ENCODE data around the gene F2RL2. TPM values are rescaled to one million over a fixed set of nuclear protein-coding genes. Genes with fewer than 3 reads are reported as not detected.

F2RL2 gene
- total and polyA plus RNA-seq, 10 of the 15 experiments (the other 5 are each of a cell fraction or from before 2014, with no cell fraction given), result 0.03 to 0.24 (median 0.08) TPM; not detected in 5

- in situ Hi-C loops (cut with MboI), result no loop called here
- POLR2A ChIA-PET, result interaction anchor here (0.7 to 2.6 kb wide), 6 partner anchors 27 to 180 kb away, joined by 3 to 25 read pairs (median 5); partner anchors contain the start of gene IQGAP2
- CTCF ChIA-PET, result interaction anchor here (0.6 to 4.5 kb wide), 61 partner anchors 9 to 1055 kb away, joined by 3 to 94 read pairs (median 4); partner anchors contain the start of gene IQGAP2
- DNase-seq (ENCODE audit: low read depth, low spot score), result peak; percentile 79
- peak overlapping the region; percentile 20; the same call in 1 of the 2 replicates for H2AFZ ChIP-seq (ENCODE audit: control insufficient read depth, low read depth, low read length)
- no peak overlapping the region for H3K9ac ChIP-seq (ENCODE audit: control insufficient read depth, insufficient read depth, low read length)
- BruUV-seq (replicated peaks), result no TSS peak
- peak overlapping the region; percentile 66 for H3K27ac ChIP-seq (ENCODE audit: control insufficient read depth, insufficient read depth)
- H3K9me3 ChIP-seq (replicated peaks; ENCODE audit: control insufficient read depth, insufficient read depth, low read length), result no peaks in the 10 kb centered on the region
- FAIRE-seq, result peak; percentile 89
- no peaks in the 10 kb centered on the region for H3K36me3 ChIP-seq (ENCODE audit: control insufficient read depth in 2 of 2, insufficient read depth in 2 of 2, low read length in 1 of 2)
- H3K4me1 ChIP-seq (ENCODE audit: control insufficient read depth, insufficient read depth, low read length), result peaks cover 14% of the 10 kb centered on the region; the same call in 1 of the 2 replicates
- peak overlapping the region; percentile 46 for H3K4me2 ChIP-seq (ENCODE audit: control insufficient read depth, insufficient read depth)
- ATAC-seq, result peak; percentile 98
- RAD21 ChIA-PET (ENCODE audit: unreplicated experiment), result interaction anchor here (0.6 to 5.4 kb wide), 48 partner anchors 9 to 1345 kb away, joined by 3 to 127 read pairs (median 4); partner anchors contain the start of gene IQGAP2
- H3K79me2 ChIP-seq (ENCODE audit: control insufficient read depth, insufficient read depth, low read length), result no peaks in the 10 kb centered on the region
- no peaks in the 10 kb centered on the region for H4K20me1 ChIP-seq (ENCODE audit: control insufficient read depth, insufficient read depth)
- SMC1A ChIA-PET (ENCODE audit: uncharacterized antibody, unreplicated experiment), result interaction anchor here (0.6 to 4.8 kb wide), 49 partner anchors 10 to 1344 kb away, joined by 3 to 81 read pairs (median 4); partner anchors contain the start of gene IQGAP2
- no peaks in the 10 kb centered on the region for H3K27me3 ChIP-seq (replicated peaks in 1 of 2; ENCODE audit: control insufficient read depth in 2 of 2, insufficient read depth in 2 of 2, low read length in 1 of 2)
- WGBS (ENCODE audit: insufficient coverage, insufficient replicate concordance, low lambda C conversion rate, missing lambda C conversion rate), result 33% methylated on average over 6 of the region's 6 CpGs
- no peak overlapping the region for H3K4me3 ChIP-seq
- intact Hi-C loops (cut with micrococcal nuclease; ENCODE audit: unreplicated experiment), result loop anchor here (2.0 to 10.0 kb wide), 3 partner anchors 180 to 508 kb away; partner anchors contain the start of gene IQGAP2
- TF ChIP-seq JUNB (IDR thresholded peaks at IDR 0.05) (peak; percentile 84), RBBP5 (conservative IDR thresholded peaks at IDR 0.05) (no peak), YY1 (IDR thresholded peaks at IDR 0.05; ENCODE audit: low read depth, low read length) (no peak), ATF7 (IDR thresholded peaks at IDR 0.05; ENCODE audit: low read depth) (peak; percentile 77), SMARCA5 (IDR thresholded peaks at IDR 0.05) (no peak), TARDBP (IDR thresholded peaks at IDR 0.05; ENCODE audit: borderline replicate concordance) (no peak), HDAC6 (IDR thresholded peaks at IDR 0.05; ENCODE audit: unreplicated experiment) (no peak), WRNIP1 (IDR thresholded peaks at IDR 0.05; ENCODE audit: borderline replicate concordance, low read depth, low read length) (no peak), NKRF (conservative IDR thresholded peaks at IDR 0.05) (0 out of 2 replicates have a peak, but pooled peaks have one; percentile 7), PAX5 (IDR thresholded peaks at IDR 0.05; ENCODE audit: borderline replicate concordance, low read depth, low read length) (peak; percentile 83; the same call in 1 of the 2 replicates), FOXM1 (IDR thresholded peaks at IDR 0.05; ENCODE audit: low read depth, low read length) (peak; percentile 64; the same call in 1 of the 2 replicates), ZBED1 (IDR thresholded peaks at IDR 0.05; ENCODE audit: borderline replicate concordance) (no peak), RB1 (IDR thresholded peaks at IDR 0.05; ENCODE audit: borderline replicate concordance) (no peak), MYC (IDR thresholded peaks at IDR 0.05; ENCODE audit: insufficient read depth, insufficient read length, insufficient replicate concordance, low read length, severe bottlenecking) (no peak), ZBTB33 (IDR thresholded peaks at IDR 0.05) (no peak), RAD21 (IDR thresholded peaks at IDR 0.05; ENCODE audit: insufficient read depth, low read depth, low read length) (no peak), EGR1 (IDR thresholded peaks at IDR 0.05; ENCODE audit: borderline replicate concordance in 1 of 2, low read depth in 2 of 2, low read length in 2 of 2) (no peak)
- TF ChIP-seq, protein P1, sequence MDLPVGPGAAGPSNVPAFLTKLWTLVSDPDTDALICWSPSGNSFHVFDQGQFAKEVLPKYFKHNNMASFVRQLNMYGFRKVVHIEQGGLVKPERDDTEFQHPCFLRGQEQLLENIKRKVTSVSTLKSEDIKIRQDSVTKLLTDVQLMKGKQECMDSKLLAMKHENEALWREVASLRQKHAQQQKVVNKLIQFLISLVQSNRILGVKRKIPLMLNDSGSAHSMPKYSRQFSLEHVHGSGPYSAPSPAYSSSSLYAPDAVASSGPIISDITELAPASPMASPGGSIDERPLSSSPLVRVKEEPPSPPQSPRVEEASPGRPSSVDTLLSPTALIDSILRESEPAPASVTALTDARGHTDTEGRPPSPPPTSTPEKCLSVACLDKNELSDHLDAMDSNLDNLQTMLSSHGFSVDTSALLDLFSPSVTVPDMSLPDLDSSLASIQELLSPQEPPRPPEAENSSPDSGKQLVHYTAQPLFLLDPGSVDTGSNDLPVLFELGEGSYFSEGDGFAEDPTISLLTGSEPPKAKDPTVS (IDR thresholded peaks at IDR 0.05; ENCODE audit: low read depth, low read length), result no peak
Observed at GRCh38 chr5:76582230-76583162, 40.7 kb downstream of the F2RL2 start.
